ENCODE measurements around the gene ZACN.

DNA sequence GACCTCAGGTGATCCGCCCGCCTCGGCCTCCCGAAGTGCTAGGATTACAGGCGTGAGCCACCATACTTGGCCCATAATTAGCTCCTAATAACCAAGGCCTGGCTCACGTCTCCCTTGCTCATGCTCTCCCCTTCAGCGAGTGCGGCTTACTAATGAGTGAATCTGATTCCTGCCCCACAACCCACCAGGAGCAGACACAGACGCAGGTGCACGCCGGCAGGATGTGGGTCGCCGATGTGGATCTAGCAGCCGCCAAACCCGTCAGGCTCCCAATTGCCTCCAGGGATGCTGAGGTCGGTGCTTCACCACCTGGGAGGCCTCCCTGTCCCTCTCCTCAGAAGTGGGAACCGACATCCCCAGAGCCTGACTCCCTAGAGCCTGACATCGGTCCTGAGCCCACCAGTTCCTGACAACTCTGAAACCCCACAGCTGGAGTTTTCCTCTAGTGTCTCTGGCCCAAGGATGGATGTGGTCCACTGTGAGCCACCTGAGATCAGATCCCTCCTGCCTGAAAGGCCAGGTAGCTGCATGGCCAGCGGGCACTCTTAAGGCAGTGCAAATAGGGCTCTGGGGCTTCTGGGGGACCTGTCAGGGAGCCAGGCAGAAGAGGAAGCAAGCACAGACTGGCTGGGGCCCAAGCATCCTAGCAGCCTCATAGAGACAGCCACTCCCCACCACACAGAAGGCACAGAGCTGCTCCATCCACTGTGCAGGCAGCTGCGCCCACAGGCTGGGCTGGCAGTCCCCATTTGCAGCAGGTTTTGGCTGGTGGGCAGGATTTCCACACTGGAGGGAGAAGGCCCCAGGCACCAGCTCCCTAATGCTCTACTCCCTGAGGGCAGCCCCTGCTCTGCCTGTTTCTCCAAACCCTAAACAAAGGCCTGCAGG, 13.8 kb downstream of the ZACN start:
- no peak for TF ChIP-seq EZH2 (IDR thresholded peaks at IDR 0.05; ENCODE audit: borderline replicate concordance)
- TF ChIP-seq, protein P1, sequence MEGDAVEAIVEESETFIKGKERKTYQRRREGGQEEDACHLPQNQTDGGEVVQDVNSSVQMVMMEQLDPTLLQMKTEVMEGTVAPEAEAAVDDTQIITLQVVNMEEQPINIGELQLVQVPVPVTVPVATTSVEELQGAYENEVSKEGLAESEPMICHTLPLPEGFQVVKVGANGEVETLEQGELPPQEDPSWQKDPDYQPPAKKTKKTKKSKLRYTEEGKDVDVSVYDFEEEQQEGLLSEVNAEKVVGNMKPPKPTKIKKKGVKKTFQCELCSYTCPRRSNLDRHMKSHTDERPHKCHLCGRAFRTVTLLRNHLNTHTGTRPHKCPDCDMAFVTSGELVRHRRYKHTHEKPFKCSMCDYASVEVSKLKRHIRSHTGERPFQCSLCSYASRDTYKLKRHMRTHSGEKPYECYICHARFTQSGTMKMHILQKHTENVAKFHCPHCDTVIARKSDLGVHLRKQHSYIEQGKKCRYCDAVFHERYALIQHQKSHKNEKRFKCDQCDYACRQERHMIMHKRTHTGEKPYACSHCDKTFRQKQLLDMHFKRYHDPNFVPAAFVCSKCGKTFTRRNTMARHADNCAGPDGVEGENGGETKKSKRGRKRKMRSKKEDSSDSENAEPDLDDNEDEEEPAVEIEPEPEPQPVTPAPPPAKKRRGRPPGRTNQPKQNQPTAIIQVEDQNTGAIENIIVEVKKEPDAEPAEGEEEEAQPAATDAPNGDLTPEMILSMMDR (IDR thresholded peaks at IDR 0.05; ENCODE audit: poor library complexity), result no peak

Measured in hepatocyte (in vitro differentiated cells).